Kidney (tissue), 14 donors: ENCODE data around the gene RALBP1. TPM values are rescaled to one million over a fixed set of nuclear protein-coding genes. Genes with fewer than 3 reads are reported as not detected.

Experiments
- DNase-seq, 5 donors: peaks; one replicate each; pipeline ENCODE4 v3.0.0-alpha.2; 2013 to 2020
- FAIRE-seq: peaks from 2 replicates; lab custom pipeline; 2012; peaks lifted over from hg19 to GRCh38; lab: Jason Lieb, UNC
- H3K27ac ChIP-seq, 2 donors: one replicate each; pipeline ENCODE4 v1.7.0; 2013; ENCODE audit warnings: low read depth in 2 of 2, low read length in 2 of 2, inconsistent platforms in 1 of 2
- H3K27me3 ChIP-seq: one replicate; pipeline ENCODE4 v1.7.1; 2013; ENCODE audit warnings: low read length, inconsistent platforms; ENCODE audit not compliant: control insufficient read depth, insufficient read depth
- H3K36me3 ChIP-seq, 3 donors: one replicate each; pipeline versions ENCODE4 v1.7.0 to v1.7.1; 2013; ENCODE audit warnings: low read length in 3 of 3, control low read depth in 1 of 3, inconsistent platforms in 1 of 3; ENCODE audit not compliant: insufficient read depth in 3 of 3, control insufficient read depth in 2 of 3
- H3K4me1 ChIP-seq, 3 donors: one replicate each; pipeline versions ENCODE4 v1.7.0 to v1.7.1; 2013; ENCODE audit warnings: low read length in 3 of 3, inconsistent platforms in 1 of 3, low read depth in 1 of 3; ENCODE audit not compliant: control insufficient read depth in 2 of 3, insufficient read depth in 2 of 3
- H3K4me3 ChIP-seq, 3 donors: one replicate each; pipeline versions ENCODE4 v1.7.0 to v1.8.1; 2013; ENCODE audit warnings: low read length in 3 of 3, control low read depth in 1 of 3, inconsistent platforms in 1 of 3
- H3K9ac ChIP-seq, 3 donors: one replicate each; pipeline versions ENCODE4 v1.7.0 to v1.7.1; 2013; ENCODE audit warnings: low read length in 3 of 3, control low read depth in 1 of 3, inconsistent platforms in 1 of 3
- H3K9me3 ChIP-seq, 3 donors: one replicate each; pipeline versions ENCODE4 v1.7.0 to v1.7.1; 2013; ENCODE audit warnings: low read length in 3 of 3, control low read depth in 1 of 3, inconsistent platforms in 1 of 3; ENCODE audit not compliant: control insufficient read depth in 2 of 3, insufficient read depth in 1 of 3
- CTCF ChIP-seq: IDR thresholded peaks from 3 replicates; pipeline ENCODE4 v1.5.1; 2012; ENCODE audit warnings: mild to moderate bottlenecking, moderate library complexity, borderline replicate concordance; ENCODE audit not compliant: insufficient read depth; ENCODE audit errors: extremely low read depth
- intact Hi-C: fragments of 100-400 bp; cut with DNase I; formaldehyde crosslinking; loops from one replicate; pipeline ENCODE4 v1.11.1; 2022
- polyA plus RNA-seq: library from polyadenylated mRNA; stranded (reverse); fragments of 350-450 nt; fragmentation: Illumina TruSeq; extraction: RNeasy Lipid Tissue Mini Kit (QIAGEN cat#74804); gene quantifications from one replicate; pipeline ENCODE4 v1.2.3, GENCODE V29; 2014; ENCODE audit warnings: low read depth, low replicate concordance; ENCODE audit not compliant: insufficient read depth
- total RNA-seq: library from RNA; stranded (reverse); fragmentation: NEBNext Ultra II Directional; extraction: Animal tissue kit (Norgen Biotek cat#: 25700); gene quantifications from one replicate; pipeline ENCODE4 v1.2.1, GENCODE V29; 2021
- donor health status: control.
- donor health status: control.
- donor health status: control.
- donor health status: control.
- donor health status: control.
- donor health status: DM: yes; HTN: yes; CAD: no.
- donor health status: Normal renal cell carcinoma (clear cell type).

Gene RALBP1
- total and polyA plus RNA-seq, 2 donors from 2014 or later: 59.5 to 64.3 TPM

- Histone ChIP-seq H3K9me3 (no peaks in the 10 kb centered on the region), H3K4me1 (no peaks in the 10 kb centered on the region), H3K27ac (no peak overlapping the region), H3K27me3 (no peaks in the 10 kb centered on the region), H3K9ac (no peak overlapping the region), H3K36me3 (peaks cover 6 to 21% (median 7%) of the 10 kb centered on the region in 3 donors), H3K4me3 (no peak overlapping the region)
- DNase-seq (no peak), FAIRE-seq (no peak)
- no peak for TF ChIP-seq CTCF
- intact Hi-C loops: no loop called here
Observed at GRCh38 chr18:9565407-9565806, 90.1 kb downstream of the RALBP1 start.

- Histone ChIP-seq H3K4me3 (no peak overlapping the region), H3K4me1 (no peaks in the 10 kb centered on the region), H3K36me3 (peaks cover 0 to 5% (median 4%) of the 10 kb centered on the region in 3 donors), H3K9ac (no peak overlapping the region), H3K9me3 (no peaks in the 10 kb centered on the region), H3K27me3 (no peaks in the 10 kb centered on the region), H3K27ac (no peak overlapping the region)
- intact Hi-C loops: no loop called here
- no peak for FAIRE-seq
- no peak for DNase-seq
- no peak for TF ChIP-seq CTCF
Observed at GRCh38 chr18:9568186-9568585, 92.9 kb downstream of the RALBP1 start.

- DNase-seq (peak in 1 of 5 donors; percentile 10), FAIRE-seq (no peak)
- Histone ChIP-seq H3K4me3 (no peak overlapping the region), H3K4me1 (no peaks in the 10 kb centered on the region), H3K9ac (no peak overlapping the region), H3K9me3 (no peaks in the 10 kb centered on the region), H3K27ac (no peak overlapping the region), H3K36me3 (peaks cover 0 to 4% (median 4%) of the 10 kb centered on the region in 3 donors), H3K27me3 (no peaks in the 10 kb centered on the region)
- intact Hi-C loops: no loop called here
- TF ChIP-seq CTCF: no peak
Observed at GRCh38 chr18:9569178-9569577, 93.9 kb downstream of the RALBP1 start.

GRCh38 chr18:9570255-9570654 lies 94.9 kb downstream of the RALBP1 start:
- peak overlapping the region in 1 of 2 donors; percentile 35 for H3K27ac ChIP-seq
- H3K27me3 ChIP-seq: no peaks in the 10 kb centered on the region
- no peaks in the 10 kb centered on the region for H3K4me1 ChIP-seq
- intact Hi-C loops: no loop called here
- FAIRE-seq (no peak), DNase-seq (peak in 1 of 5 donors; percentile 10)
- no peaks in the 10 kb centered on the region for H3K9me3 ChIP-seq
- peaks cover 0 to 6% (median 4%) of the 10 kb centered on the region in 3 donors for H3K36me3 ChIP-seq
- no peak for TF ChIP-seq CTCF
- no peak overlapping the region for H3K4me3 ChIP-seq
- no peak overlapping the region for H3K9ac ChIP-seq
